HG03103 (cell line): ENCODE results near the gene LYPLA2.
"Not testable (repeated sequence)": the region's sequence is repeated elsewhere in the genome, so short reads cannot be mapped to it uniquely, and the experiment has no call there.

Experiments
- ATAC-seq: cut with Tn5 transposase; IDR thresholded peaks from one replicate; pipeline ENCODE4 v1.9.1; 2021; ENCODE audit warnings: low read depth; ENCODE audit not compliant: unreplicated experiment

LYPLA2 gene

DNA sequence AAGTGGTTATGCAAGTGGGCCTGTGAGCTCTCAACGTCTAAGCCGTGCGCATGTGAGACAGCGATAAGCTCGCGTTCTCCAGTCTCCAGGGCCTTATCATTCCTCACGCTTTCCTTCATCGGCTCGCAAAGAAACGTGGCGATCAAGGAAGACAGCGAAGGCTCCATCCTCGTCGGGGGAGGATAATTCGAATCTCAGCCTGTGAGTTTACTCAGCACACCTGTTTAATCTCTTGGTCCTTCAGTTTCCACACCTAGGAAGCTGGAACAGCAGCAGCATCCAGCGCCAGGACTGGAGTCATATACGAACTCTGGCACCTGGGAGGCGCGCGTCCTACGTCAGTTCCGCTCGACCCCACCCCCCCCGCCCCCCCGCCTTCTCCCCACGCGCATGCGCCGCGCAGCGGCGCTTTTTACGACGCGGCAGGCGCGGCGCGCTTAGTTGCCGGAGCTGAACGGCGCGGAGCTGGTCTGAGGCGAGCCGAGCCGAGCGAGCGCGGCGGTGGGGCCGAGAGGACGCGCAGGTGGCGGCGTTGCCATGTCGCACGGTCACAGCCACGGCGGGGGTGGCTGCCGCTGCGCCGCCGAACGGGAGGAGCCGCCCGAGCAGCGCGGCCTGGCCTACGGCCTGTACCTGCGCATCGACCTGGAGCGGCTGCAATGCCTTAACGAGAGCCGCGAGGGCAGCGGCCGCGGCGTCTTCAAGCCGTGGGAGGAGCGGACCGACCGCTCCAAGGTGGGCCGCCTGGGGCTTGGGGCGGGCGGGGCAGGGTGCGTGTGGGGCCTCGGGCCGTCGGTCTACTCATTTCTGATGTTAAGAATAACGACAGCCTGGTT is 12.7 kb upstream of the LYPLA2 start, which contains the start of gene PITHD1:
Gene PITHD1, plus strand, starts transcription at position 440 of the 836 bp plus-strand sequence. Its CDS starts 98 bp downstream, at position 538.
- ATAC-seq: peak; percentile 62

DNA sequence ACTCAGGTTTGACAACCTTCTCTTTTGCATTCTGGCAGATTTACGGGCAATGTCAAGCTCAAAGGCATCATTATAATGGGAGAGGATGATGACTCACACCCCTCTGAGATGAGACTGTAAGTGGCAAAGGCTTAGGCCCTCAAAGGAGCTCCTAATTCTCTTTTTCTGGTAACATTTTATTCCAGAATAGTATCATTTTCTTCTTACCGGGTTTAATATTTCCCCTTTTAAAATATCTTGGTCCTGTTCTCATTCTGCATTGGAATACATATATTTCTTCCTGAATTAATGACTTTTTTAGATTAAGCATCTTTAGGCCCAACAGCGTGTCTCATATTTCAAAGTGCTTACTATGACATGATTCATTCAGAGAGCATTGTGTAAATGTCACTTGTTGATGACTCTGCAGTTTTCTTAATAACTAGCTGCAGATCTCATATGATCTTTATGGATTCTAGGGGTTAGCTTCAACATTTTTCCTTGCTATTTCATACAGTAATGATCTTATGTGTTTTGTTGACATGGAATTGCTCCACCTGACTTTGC is 11.0 kb upstream of the LYPLA2 start:
- no peak for ATAC-seq

DNA sequence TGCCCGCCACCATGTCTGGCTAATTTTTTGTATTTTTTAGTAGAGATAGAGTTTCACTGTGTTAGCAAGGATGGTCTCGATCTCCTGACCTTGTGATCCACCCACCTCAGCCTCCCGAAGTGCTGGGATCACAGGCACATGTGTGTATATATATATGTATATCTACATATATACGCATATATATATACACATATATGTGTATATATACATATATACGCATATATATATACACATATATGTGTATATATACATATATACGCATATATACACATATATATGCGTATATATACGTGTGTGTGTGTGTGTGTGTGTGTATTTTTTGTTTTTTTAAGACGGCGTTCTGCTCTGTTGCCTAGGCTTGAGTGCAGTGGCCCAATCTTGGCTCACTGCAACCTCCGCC is 7.8 kb upstream of the LYPLA2 start:
- ATAC-seq: not testable (repeated sequence)

DNA sequence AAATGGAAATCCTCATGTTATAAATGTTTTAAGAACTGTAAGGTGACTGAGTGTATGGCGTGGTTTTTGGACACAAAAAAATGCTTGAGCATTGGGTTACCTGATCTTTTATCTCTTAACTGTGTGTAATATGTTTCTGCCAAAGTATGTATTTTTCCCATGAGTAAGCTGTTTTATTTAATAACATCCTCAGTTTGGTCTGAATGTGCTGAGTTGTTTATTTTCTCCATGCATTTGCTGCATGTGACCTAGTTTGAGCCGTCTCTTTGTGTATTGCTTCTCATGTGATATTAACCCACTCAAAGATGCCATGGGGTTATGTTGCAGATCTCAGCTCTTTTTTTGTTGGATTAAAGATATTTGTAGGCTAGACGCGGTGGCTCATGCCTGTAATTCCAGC is 6.1 kb upstream of the LYPLA2 start:
- ATAC-seq: no peak

DNA sequence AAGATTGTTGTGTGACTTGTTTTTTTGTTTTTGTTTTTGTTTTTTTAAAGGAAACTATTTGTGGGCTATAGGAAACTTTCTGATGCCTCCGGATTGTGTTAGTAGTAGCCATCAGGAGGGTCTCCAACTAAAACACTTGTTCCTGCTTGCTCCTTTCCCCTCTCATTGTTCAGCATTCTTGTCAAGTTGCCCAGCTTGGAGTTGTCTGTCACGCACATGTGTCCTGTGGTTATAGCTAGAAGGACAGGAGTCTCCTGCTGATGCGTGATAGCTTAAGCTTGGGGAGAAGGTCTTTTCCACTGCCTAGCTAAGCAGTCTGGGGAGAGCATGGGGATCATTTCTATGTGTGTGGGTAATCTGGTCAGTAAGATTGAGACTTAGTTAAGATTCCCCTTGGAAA is 3.2 kb upstream of the LYPLA2 start:
- no peak for ATAC-seq

DNA sequence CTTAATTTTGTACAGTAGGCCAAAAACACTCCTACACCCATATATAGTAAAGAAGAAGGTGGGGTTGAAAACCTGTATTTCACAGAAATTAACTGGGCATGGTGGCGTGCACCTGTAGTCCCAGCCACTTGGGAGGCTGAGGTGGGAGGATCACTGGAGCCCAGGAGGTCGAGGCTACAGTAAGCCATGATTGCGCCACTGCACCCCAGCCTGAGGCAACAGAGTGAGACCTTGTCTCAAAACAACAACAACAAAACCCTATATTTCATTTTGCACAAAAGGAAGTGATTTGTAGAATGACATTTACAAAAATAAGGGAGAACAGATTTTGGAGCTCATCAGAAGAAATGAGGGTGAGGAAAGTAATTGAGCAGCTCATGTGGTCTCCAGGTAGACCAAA is 2.2 kb upstream of the LYPLA2 start:
- ATAC-seq: no peak

DNA sequence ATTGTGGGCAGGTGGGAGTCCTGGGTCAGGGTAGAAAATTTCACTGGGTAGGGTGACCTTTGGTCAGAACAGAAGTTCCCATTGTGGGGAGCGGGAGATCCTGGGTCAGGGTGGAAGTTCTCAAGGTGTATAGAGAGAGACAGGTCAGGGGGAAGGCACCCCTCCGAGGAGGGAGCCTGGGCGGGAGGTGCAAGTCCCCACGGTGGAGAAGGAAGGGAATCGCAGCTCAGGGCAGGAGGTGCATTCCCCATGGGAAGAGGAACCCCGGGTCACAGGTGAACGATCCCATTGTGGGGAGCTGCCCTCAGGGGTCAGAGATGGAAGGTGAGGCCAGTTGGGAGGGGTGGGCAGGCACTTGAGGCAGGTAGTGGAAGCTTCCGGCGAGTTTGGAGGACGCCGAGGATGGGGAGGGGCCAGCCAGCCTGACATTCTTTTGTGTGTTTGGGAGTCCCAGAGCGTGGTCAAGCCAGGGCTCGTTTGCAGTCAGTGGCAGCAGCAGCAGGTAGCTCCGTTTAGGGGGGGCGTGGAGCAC is 637 bp downstream of the LYPLA2 start:
- ATAC-seq: no peak

DNA sequence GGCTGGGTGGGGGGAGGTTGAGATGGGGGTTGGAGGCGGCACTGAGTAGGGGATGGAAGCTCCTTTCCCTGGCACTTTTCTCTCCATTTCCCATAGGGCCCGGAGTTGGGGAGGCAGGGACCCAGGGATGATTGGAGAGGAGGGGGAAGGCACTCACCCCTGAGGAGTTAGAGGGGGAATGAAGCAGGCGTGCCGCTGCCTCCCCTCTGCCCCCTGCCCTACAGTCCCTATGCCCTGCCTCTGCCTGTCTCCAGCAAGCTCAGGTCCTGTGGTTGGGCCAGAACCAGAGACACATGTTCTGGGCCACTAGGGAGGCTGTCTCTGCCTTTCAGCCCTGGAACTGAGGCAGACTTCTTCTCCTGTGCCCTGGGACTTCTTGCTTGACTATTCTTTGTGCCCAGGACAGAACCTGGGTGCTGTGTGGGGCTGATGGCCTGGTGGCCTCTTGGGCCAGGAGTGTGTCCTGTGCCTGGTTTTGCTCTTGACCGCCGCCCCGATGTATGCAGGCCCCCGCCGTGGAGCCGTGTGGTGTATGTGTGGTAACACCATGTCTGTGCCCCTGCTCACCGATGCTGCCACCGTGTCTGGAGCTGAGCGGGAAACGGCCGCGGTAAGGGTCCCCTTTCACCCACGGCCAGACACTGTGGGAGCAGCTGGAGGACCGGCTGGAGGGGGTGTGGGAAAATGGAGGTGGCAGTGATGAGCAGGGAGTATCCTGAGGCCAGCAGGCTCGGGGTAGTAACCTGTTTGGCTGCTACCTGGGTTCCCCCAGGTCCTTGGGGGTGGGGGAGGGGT is 1.4 kb downstream of the LYPLA2 start:
- no peak for ATAC-seq

DNA sequence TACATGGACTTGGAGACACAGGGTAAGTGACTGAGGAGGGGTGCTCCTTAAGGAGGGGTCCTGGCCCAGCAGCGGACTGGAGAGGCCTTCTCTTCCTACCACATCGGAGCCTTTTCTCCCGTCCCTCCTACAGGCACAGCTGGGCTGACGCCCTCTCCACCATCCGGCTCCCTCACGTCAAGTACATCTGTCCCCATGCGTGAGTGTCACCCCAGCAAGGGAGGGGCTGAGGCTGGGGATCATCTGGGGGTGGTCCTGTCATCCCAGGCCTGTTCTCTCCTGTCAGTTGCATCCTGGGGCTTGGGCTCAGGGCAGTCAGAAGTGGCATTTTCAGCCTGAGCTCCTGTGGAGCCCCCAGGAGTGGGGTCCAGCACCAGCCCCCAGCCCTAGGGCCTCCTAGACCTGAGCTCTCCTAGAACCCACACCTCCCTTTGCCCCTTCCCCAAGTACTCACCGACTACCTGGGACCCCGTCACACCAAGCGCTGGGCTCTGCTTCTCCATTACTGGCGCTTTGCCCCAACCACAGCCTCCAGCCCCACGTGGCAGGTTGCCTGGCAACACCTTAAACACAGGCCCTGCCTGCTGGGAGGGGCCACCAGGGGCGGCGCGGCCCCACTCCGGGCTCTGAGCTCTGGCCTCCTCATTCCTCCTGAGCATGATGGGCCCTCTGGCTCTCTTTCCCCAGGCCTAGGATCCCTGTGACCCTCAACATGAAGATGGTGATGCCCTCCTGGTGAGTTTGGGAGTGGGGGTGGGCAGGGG is 2.3 kb downstream of the LYPLA2 start:
- no peak for ATAC-seq

DNA sequence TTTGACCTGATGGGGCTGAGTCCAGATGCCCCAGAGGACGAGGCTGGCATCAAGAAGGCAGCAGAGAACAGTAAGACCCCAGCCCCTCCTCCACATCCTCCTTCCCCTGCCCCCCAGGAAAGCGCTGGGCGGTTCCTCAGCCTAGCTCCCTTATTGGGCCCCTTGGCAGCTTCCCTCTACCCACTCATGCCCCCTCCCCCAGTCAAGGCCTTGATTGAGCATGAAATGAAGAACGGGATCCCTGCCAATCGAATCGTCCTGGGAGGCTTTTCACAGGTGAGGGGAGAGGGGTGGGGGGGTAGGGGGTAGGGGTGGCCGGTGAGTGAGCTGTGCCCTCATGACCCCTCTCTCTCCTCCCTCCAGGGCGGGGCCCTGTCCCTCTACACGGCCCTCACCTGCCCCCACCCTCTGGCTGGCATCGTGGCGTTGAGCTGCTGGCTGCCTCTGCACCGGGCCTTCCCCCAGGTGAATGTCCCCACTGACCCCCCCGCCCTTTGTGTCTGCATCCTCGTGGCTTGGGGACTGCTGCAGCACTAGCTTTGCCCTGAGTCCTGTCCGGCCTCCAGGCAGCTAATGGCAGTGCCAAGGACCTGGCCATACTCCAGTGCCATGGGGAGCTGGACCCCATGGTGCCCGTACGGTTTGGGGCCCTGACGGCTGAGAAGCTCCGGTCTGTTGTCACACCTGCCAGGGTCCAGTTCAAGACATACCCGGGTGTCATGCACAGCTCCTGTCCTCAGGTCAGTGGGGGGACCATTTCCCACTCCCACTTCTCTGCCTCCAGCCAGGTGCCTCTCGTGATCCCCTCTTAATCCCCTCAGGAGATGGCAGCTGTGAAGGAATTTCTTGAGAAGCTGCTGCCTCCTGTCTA is 3.2 kb downstream of the LYPLA2 start:
- ATAC-seq: no peak

DNA sequence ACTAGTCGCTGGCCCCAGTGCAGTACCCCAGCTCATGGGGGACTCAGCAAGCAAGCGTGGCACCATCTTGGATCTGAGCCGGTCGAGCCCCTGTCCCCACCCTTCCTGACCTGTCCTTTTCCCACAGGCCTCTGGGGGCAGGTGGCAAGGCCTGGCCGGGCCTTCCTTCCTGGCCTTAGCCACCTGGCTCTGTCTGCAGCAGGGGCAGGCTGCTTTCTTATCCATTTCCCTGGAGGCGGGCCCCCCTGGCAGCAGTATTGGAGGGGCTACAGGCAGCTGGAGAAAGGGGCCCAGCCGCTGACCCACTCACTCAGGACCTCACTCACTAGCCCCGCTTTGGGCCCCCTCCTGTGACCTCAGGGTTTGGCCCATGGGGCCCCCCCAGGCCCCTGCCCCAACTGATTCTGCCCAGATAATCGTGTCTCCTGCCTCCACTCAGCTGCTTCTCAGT is 3.8 kb downstream of the LYPLA2 start:
- ATAC-seq: not testable (repeated sequence)

DNA sequence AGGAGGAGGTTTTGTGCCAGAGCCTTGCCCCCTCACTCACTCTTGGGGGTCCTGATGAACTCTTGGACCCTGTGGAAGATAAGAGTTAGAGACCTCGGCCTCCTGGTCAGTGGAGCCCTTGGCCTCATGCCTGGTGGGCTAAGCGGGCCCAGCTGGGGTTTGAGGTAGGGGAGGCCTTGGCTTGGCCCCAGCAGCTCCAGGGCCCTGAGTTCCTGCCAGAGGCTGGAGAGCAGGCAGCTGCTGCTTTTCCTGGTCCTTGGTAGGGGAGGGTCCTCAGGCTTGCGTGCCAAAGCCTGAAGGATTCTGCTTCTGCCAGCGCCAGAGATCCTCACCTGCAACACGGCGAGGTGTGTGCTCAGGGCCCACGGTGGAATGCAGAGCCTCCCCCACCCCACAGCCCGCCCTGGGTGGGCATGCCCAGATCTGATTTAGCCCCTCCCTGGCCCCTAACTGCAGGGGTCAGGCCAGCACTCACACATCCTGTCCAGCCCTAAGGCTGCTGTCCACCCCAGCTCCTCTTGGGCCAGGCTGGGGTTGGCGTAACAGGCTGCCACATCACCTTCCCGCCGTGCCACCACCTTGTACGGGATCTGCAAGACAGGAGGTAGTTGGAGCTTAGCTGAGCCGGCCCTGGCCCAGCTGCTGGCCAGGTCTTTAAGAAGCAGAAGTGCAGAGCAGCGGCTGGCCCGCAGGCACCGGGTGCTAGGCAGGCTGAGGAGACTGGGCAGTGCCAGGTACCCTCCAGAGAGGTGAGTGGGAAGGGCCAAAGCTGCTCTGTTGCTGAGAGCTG is 4.9 kb downstream of the LYPLA2 start:
- ATAC-seq: no peak

DNA sequence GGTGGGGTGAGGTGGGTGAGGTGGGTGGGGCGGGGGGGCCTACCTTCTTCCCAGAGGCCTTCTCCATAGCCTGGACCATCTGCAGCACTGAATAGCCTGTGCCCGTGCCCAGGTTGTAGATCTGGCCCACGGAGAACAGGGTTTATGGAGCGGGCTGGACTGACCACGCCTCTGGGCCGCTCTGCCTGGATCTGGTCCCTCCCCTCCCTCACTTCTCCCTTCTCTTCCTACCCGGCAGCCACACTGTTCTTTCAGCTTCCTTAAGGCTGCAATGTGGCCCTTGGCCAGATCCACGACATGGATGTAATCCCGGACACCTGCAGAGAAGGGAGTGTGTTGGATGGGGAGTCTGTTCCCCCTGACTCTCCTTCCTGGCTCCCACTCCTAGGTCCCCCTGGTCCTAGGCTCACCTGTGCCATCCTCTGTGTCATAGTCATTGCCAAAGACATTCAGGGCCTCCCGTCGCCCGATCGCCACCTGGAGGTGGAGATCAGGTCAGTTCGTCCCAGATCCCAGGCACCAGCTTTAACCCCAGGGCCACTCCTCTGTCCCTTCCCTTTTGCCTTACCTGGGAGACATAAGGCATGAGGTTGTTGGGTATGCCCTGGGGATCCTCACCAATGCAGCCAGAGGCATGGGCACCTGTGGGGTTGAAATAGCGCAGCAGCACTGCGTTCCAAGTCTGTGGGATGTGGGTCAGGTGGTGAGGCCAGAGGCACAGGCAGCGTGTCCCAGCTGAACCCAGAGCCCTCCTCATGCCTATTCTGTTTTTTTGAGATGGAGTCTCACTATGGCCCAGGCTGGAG is 5.7 kb downstream of the LYPLA2 start:
- ATAC-seq: no peak

DNA sequence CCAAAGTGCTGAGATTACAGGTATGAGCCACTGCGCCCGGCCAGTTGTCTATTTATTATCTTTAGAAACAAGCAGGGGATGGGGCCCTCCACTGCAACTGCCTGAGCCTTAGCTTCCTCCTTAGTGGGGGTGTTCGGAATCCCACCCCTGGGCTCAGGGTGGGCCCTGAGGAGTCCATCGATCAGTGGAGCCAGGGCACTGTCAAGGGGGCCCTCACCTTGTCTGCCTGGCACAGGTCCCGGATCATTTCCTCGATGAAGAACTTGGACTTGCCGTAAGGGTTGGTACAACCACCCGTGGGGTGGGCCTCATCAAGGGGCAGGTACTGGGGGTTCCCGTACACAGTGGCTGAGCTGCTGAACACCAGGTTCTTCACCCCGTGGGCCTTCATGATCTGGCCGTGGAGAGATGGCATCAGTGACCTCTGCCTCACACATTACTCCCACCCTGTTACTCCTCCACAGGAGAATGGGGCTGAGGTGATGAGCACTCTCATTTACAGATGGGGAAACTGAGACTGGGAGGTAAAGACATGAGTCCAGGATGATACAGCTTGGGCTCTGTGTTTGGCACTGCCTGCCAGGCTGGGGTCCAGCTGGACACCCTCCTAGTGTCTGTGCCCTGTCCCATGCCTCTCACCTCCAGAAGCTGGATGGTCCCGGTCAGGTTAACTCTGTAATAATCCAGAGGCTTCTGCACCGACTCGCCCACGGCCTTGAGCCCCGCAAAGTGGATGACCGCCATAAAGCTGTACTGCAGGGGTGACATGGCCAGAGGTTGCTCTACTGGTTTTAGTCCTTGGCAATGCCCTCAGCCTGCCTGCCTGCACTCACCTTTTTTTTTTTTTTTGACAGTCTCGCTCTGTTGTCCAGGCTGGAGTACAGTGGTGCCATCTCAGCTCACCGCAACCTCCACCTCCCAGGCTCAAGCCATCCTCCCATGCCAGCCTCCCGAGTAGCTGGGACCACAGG is 6.8 kb downstream of the LYPLA2 start:
- ATAC-seq: no peak

DNA sequence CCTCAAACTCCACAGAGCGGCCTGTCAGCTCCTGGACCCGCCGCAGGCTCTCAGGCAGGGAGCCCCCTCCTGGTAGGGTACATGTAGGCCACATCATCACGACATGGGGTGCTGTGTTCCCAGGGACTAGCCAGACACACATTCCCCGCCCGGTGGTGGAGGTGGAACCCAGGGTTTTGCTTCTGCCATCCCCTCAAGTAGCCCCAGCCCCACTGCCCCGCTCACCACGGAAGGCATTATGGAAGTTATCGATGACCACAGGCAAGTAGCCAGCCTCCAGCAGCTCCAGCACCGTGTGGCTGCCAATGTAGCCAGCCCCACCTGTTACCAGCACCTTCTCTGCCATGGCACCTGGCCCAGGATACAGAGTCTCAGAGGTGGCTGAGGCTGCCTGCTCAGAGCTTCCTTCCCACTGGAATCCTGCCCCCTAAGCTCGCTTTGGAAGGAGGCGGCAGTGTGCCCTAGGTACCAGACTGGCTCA is 7.8 kb downstream of the LYPLA2 start:
- ATAC-seq: no peak

DNA sequence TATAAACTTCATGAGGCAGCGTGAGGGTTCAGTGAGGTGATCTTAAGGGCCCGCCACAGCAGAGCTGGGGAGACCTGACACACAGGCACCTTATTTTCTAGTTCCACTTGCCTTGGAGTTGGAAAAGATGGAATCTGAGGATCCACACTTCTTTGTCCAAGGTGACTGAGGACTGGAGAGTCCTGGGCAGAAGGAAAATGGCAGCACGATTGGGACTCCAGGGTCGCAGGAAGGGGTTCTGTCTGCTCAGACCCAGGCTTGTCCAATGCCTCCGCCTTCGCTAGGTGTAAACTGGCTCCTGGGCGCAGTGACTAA is 8.3 kb downstream of the LYPLA2 start:
- no peak for ATAC-seq
